Mucosa of rectum (tissue), 2 donors: Measurements from ENCODE around the gene NCAPH2.

Experiments used
- H3K27ac ChIP-seq, 2 donors: one replicate each; pipeline ENCODE4 v1.7.0; 2013; ENCODE audit warnings: inconsistent platforms in 2 of 2, low read depth in 2 of 2, low read length in 2 of 2
- H3K27me3 ChIP-seq, 2 donors: one replicate each; pipeline ENCODE4 v1.7.0; 2013; ENCODE audit warnings: low read length in 2 of 2; ENCODE audit not compliant: control insufficient read depth in 2 of 2, insufficient read depth in 2 of 2
- H3K36me3 ChIP-seq, 2 donors: one replicate each; pipeline ENCODE4 v1.7.0; 2013; ENCODE audit warnings: low read length in 2 of 2; ENCODE audit not compliant: control insufficient read depth in 2 of 2, insufficient read depth in 2 of 2
- H3K4me1 ChIP-seq, 2 donors: one replicate each; pipeline ENCODE4 v1.7.0; 2013; ENCODE audit warnings: low read length in 2 of 2, mild to moderate bottlenecking in 1 of 2; ENCODE audit not compliant: control insufficient read depth in 2 of 2, insufficient read depth in 2 of 2
- H3K4me3 ChIP-seq, 2 donors: one replicate each; pipeline ENCODE4 v1.7.0; 2013; ENCODE audit warnings: low read length in 2 of 2
- H3K9ac ChIP-seq, 2 donors: one replicate each; pipeline ENCODE4 v1.7.0; 2013; ENCODE audit warnings: low read length in 2 of 2, low read depth in 1 of 2, mild to moderate bottlenecking in 1 of 2
- H3K9me3 ChIP-seq, 2 donors: one replicate each; pipeline ENCODE4 v1.7.0; 2013; ENCODE audit warnings: low read length in 2 of 2; ENCODE audit not compliant: control insufficient read depth in 2 of 2
- donor health status: healthy.
- donor health status: Normal muscosa, but diverticular disease.

The NCAPH2 gene

GRCh38 chr22:50467341-50467740, 40.7 kb upstream of the NCAPH2 start:
- H3K36me3 ChIP-seq = peaks cover 48 to 53% of the 10 kb centered on the region in 2 donors

GRCh38 chr22:50467773-50468440, 40.1 kb upstream of the NCAPH2 start:
- peak overlapping the region in 1 of 2 donors; percentile 95 for H3K27ac ChIP-seq
- H3K9ac ChIP-seq = no peak overlapping the region
- peaks cover 41 to 42% of the 10 kb centered on the region in 2 donors for H3K4me1 ChIP-seq
- no peak overlapping the region for H3K4me3 ChIP-seq
- peaks cover 42 to 50% of the 10 kb centered on the region in 2 donors for H3K36me3 ChIP-seq
- H3K27me3 ChIP-seq = no peaks in the 10 kb centered on the region
- H3K9me3 ChIP-seq = no peaks in the 10 kb centered on the region

More at GRCh38 chr22:50467341-50467740, 40.7 kb upstream of the NCAPH2 start:
- no peak overlapping the region for H3K27ac ChIP-seq
- no peaks in the 10 kb centered on the region for H3K9me3 ChIP-seq
- H3K4me3 ChIP-seq = no peak overlapping the region
- H3K27me3 ChIP-seq = no peaks in the 10 kb centered on the region
- H3K4me1 ChIP-seq = peaks cover 36% of the 10 kb centered on the region in 2 donors
- no peak overlapping the region for H3K9ac ChIP-seq

GRCh38 chr22:50468626-50469025, 39.4 kb upstream of the NCAPH2 start:
- Histone ChIP-seq H3K9me3 (no peaks in the 10 kb centered on the region), H3K4me1 (peaks cover 49% of the 10 kb centered on the region in 2 donors), H3K36me3 (peaks cover 37 to 44% of the 10 kb centered on the region in 2 donors), H3K4me3 (no peak overlapping the region), H3K27ac (peak overlapping the region; percentile 90 to 95), H3K27me3 (no peaks in the 10 kb centered on the region), H3K9ac (no peak overlapping the region)

GRCh38 chr22:50469377-50470305, 38.4 kb upstream of the NCAPH2 start:
- Histone ChIP-seq H3K27me3 (no peaks in the 10 kb centered on the region), H3K36me3 (peaks cover 26 to 35% of the 10 kb centered on the region in 2 donors), H3K9me3 (no peaks in the 10 kb centered on the region), H3K4me1 (peaks cover 53 to 55% of the 10 kb centered on the region in 2 donors), H3K9ac (peak overlapping the region; percentile 55 to 63), H3K4me3 (peak overlapping the region in 1 of 2 donors; percentile 44), H3K27ac (peak overlapping the region; percentile 90 to 95)

DNA sequence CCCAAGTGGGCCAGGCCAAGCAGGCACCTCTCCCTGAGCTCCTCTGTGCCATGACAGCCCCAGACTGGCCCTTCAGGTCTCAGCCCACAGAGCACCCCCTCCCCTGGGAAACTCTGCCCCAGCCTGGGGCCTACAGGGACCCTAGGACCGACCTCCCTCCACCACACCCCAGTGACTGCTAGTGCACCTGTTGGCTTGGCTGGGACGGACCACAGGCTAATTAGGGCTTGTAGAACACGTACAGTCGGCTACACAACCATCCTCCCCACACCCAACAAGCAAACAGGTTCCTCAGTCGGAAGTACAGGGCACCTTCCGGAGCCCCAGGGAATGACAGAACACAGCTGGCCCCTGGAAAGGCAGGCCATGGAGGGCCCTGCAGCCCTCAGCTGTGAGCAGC, 37.5 kb upstream of the NCAPH2 start:
- Histone ChIP-seq H3K9me3 (no peaks in the 10 kb centered on the region), H3K27ac (peak overlapping the region; percentile 90 to 95), H3K27me3 (no peaks in the 10 kb centered on the region), H3K36me3 (peaks cover 19 to 26% of the 10 kb centered on the region in 2 donors), H3K9ac (peak overlapping the region; percentile 49 to 52), H3K4me3 (peak overlapping the region; percentile 37 to 44), H3K4me1 (peaks cover 57 to 58% of the 10 kb centered on the region in 2 donors)

DNA sequence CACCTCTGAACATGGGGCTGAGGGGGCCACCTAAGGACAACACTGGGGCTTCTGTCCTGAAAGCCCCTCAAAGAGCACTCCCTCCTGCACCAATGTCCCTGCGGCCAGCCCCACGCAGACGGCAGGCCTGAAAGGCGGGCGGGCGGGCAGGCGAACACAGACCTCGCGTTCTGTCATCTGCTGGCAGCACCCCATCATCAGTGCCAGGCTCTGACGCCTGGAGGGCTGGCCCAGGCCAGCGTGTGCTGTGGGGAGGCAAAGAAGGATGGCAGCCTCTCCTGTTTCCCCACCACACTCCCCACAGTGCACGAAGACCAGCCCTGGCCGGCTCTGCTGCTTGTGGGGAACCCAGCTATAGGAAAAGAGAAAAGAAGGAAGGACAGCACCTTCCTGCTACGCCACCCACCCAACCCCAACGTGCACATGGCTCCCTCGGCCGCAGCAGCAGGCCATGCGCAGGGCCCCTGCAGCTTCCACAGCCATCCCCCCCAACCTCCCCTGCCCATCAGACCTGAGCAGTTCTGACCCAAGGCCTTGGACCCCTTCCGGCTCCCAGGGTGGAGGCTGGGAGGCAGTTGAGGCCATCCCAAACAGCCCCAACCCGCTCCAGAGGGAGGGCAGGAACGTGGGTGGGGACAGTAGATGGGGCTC, 36.7 kb upstream of the NCAPH2 start:
- no peaks in the 10 kb centered on the region for H3K9me3 ChIP-seq
- peak overlapping the region; percentile 90 to 95 for H3K27ac ChIP-seq
- peak overlapping the region; percentile 49 to 52 for H3K9ac ChIP-seq
- peaks cover 11 to 18% of the 10 kb centered on the region in 2 donors for H3K36me3 ChIP-seq
- H3K4me1 ChIP-seq = peaks cover 58 to 59% of the 10 kb centered on the region in 2 donors
- no peaks in the 10 kb centered on the region for H3K27me3 ChIP-seq
- no peak overlapping the region for H3K4me3 ChIP-seq

- peaks cover 58 to 59% of the 10 kb centered on the region in 2 donors for H3K4me1 ChIP-seq
- no peak overlapping the region for H3K4me3 ChIP-seq
- H3K9me3 ChIP-seq = no peaks in the 10 kb centered on the region
- peak overlapping the region; percentile 49 to 56 for H3K9ac ChIP-seq
- peak overlapping the region in 1 of 2 donors; percentile 95 for H3K27ac ChIP-seq
- peaks cover 5 to 11% of the 10 kb centered on the region in 2 donors for H3K36me3 ChIP-seq
- H3K27me3 ChIP-seq = no peaks in the 10 kb centered on the region
Measured at GRCh38 chr22:50471962-50472361, 36.1 kb upstream of the NCAPH2 start.

DNA sequence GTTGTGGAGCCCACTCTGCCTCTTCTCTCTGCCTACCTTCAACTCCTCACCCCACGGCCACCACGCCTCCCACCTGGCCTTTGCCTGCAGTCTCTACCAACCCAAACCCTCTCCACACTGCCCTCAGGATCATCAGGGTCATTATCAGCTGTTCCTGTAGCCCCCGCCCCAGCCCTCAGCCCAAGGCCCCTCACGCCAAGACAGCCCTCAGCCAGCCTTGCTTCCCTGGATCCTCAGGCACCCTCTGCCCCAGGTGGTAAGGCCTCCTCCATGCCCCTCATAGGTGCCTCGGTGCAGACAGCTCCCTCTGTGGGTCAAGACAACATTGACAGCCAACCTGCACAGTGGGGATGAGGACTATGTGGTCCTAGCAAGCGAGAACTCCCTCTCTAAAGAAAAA, 34.9 kb upstream of the NCAPH2 start:
- H3K27me3 ChIP-seq = no peaks in the 10 kb centered on the region
- peaks cover 58 to 59% of the 10 kb centered on the region in 2 donors for H3K4me1 ChIP-seq
- H3K36me3 ChIP-seq = peaks cover 0 to 2% of the 10 kb centered on the region in 2 donors
- peak overlapping the region; percentile 82 to 83 for H3K4me3 ChIP-seq
- H3K9me3 ChIP-seq = no peaks in the 10 kb centered on the region
- no peak overlapping the region for H3K27ac ChIP-seq
- H3K9ac ChIP-seq = peak overlapping the region in 1 of 2 donors; percentile 84

- no peaks in the 10 kb centered on the region for H3K27me3 ChIP-seq
- H3K36me3 ChIP-seq = peaks cover 0 to 2% of the 10 kb centered on the region in 2 donors
- H3K9ac ChIP-seq = peak overlapping the region; percentile 84
- no peaks in the 10 kb centered on the region for H3K9me3 ChIP-seq
- peaks cover 53 to 55% of the 10 kb centered on the region in 2 donors for H3K4me1 ChIP-seq
- H3K4me3 ChIP-seq = peak overlapping the region; percentile 82 to 83
- peak overlapping the region; percentile 65 to 72 for H3K27ac ChIP-seq
Measured at GRCh38 chr22:50473855-50474671, 34.0 kb upstream of the NCAPH2 start.
